K562 (cell line): ENCODE measurements around the gene TINAGL1. TPM values are rescaled to one million over a fixed set of nuclear protein-coding genes. Genes with fewer than 3 reads are reported as not detected.

ENCODE experiments used
- ARID2 ChIP-seq: fragments of 450-650 bp; IDR thresholded peaks from 2 replicates; pipeline ENCODE4 v1.6.1; 2017; ENCODE audit warnings: antibody characterized with exemption, mild to moderate bottlenecking
- BCL6 ChIP-seq: fragments of 250-450 bp; sonication (Bioruptor Pico); IDR thresholded peaks from 2 replicates; pipeline ENCODE4 v1.4.0; 2020
- CBX3 ChIP-seq, 2 experiments: IDR thresholded peaks; 1 replicate in 1 of 2; 2 replicates in 1 of 2; pipeline ENCODE4 v1.6.1; 2012; ENCODE audit warnings: inconsistent platforms in 2 of 2, low read length in 2 of 2, borderline replicate concordance in 1 of 2, control low read depth in 1 of 2
- CEBPG ChIP-seq, 3 experiments: fragments of 200-800 bp in 1 of 3; sonication (Bioruptor generic) in 1 of 3; sonication (generic) in 1 of 3; formaldehyde crosslinking in 1 of 3; IDR thresholded peaks in 2 of 3; conservative IDR thresholded peaks in 1 of 3; 2 replicates each; pipeline versions ENCODE4 v1.6.1 to v1.8.0; 2016 to 2022; ENCODE audit warnings: missing compliant biosample characterization in 2 of 3, missing genetic modification characterization in 2 of 3, mild to moderate bottlenecking in 1 of 3, missing genetic modification reagents in 1 of 3
- ELF2 ChIP-seq: fragments of 250-450 bp; sonication (Bioruptor Pico); IDR thresholded peaks from 2 replicates; pipeline ENCODE4 v1.5.0; 2021; ENCODE audit warnings: mild to moderate bottlenecking
- ELF4 ChIP-seq: fragments of 450-650 bp; formaldehyde crosslinking; IDR thresholded peaks from 2 replicates; pipeline ENCODE4 v1.4.0; 2022; ENCODE audit warnings: missing genetic modification characterization
- ETV1 ChIP-seq: fragments of 450-650 bp; conservative IDR thresholded peaks from 2 replicates; pipeline ENCODE4 v1.6.1; 2016; ENCODE audit warnings: missing genetic modification characterization, control low read depth, low read depth, missing compliant biosample characterization
- FOSL1 ChIP-seq: fragments of 200-800 bp; sonication (Bioruptor generic); conservative IDR thresholded peaks from 2 replicates; pipeline ENCODE4 v1.6.1; 2016; ENCODE audit warnings: missing genetic modification characterization, missing compliant biosample characterization
- MAFK ChIP-seq: IDR thresholded peaks from 2 replicates; pipeline ENCODE4 v1.6.1; 2011; ENCODE audit warnings: low read length, improper control_type of control experiment
- MEF2D ChIP-seq: conservative IDR thresholded peaks from 2 replicates; pipeline ENCODE4 v1.6.1; 2016; ENCODE audit warnings: low read depth, missing genetic modification characterization, missing compliant biosample characterization
- SIN3B ChIP-seq: fragments of 450-650 bp; IDR thresholded peaks from 2 replicates; pipeline ENCODE4 v1.6.1; 2017; ENCODE audit warnings: low read depth, mild to moderate bottlenecking, moderate library complexity
- SMAD4 ChIP-seq: fragments of 250-450 bp; sonication (Bioruptor Pico); conservative IDR thresholded peaks from 2 replicates; pipeline ENCODE4 v1.8.0; 2021; ENCODE audit warnings: inconsistent platforms, mild to moderate bottlenecking, moderate library complexity
- SREBF2 ChIP-seq: sonication (generic); formaldehyde crosslinking; IDR thresholded peaks from 2 replicates; pipeline ENCODE4 v1.4.0; 2020; ENCODE audit warnings: mild to moderate bottlenecking, missing genetic modification reagents
- STAG1 ChIP-seq: sonication (generic); formaldehyde crosslinking; IDR thresholded peaks from 2 replicates; pipeline ENCODE4 v1.5.0; 2020; ENCODE audit warnings: missing genetic modification reagents, borderline replicate concordance
- STAT5B ChIP-seq: fragments of 250-450 bp; sonication (Bioruptor Pico); IDR thresholded peaks from 2 replicates; pipeline ENCODE4 v1.8.0; 2021; ENCODE audit warnings: mild to moderate bottlenecking, inconsistent platforms
- TEAD1 ChIP-seq, 2 experiments: fragments of 450-650 bp in 1 of 2; sonication (generic) in 1 of 2; formaldehyde crosslinking; IDR thresholded peaks; 2 replicates each; pipeline versions ENCODE4 v1.4.0 to v1.8.0; 2020 to 2022; ENCODE audit warnings: mild to moderate bottlenecking in 2 of 2, missing genetic modification reagents in 1 of 2
- XRCC4 ChIP-seq: IDR thresholded peaks from one replicate; pipeline ENCODE4 v1.6.1; 2011; ENCODE audit not compliant: insufficient read depth, insufficient read length; ENCODE audit errors: extremely low read depth
- ZFP30 ChIP-seq: fragments of 250-450 bp; sonication (Bioruptor Pico); IDR thresholded peaks from 2 replicates; pipeline ENCODE4 v1.8.0; 2022; ENCODE audit warnings: moderate library complexity, mild to moderate bottlenecking, inconsistent platforms, borderline replicate concordance
- ZNF175 ChIP-seq: fragments of 200-800 bp; sonication (Bioruptor generic); IDR thresholded peaks from 2 replicates; pipeline ENCODE4 v1.6.1; 2016; ENCODE audit warnings: low read depth, mild to moderate bottlenecking, missing genetic modification characterization, missing compliant biosample characterization
- ZNF224 ChIP-seq: sonication (generic); formaldehyde crosslinking; IDR thresholded peaks from 2 replicates; pipeline ENCODE4 v1.8.0; 2022; ENCODE audit warnings: mild to moderate bottlenecking, missing genetic modification reagents
- ZNF589 ChIP-seq: fragments of 200-800 bp; sonication (Bioruptor generic); IDR thresholded peaks from 2 replicates; pipeline ENCODE4 v1.6.1; 2016; ENCODE audit warnings: low read depth, missing genetic modification characterization, missing compliant biosample characterization
- ZNF717 ChIP-seq: fragments of 250-450 bp; sonication (Bioruptor Pico); IDR thresholded peaks from 2 replicates; pipeline ENCODE4 v1.5.0; 2021
- polyA plus RNA-seq, 8 experiments: library from polyadenylated mRNA; depleted of rRNA in 4 of 8; stranded (reverse) in 5 of 8; unstranded in 3 of 8; fragments of >200 nt; fragmentation: Nextera tagmentation in 2 of 8; fragmentation: Illumina TruSeq in 1 of 8; extraction: Ambion mirVana in 2 of 8; extraction: Trizol in 1 of 8; gene quantifications; 2 replicates each; pipeline versions ENCODE4 v1.2.1 to v1.2.3, GENCODE V29; 2011 to 2014; ENCODE audit warnings: inconsistent platforms in 1 of 8, missing spikeins in 1 of 8
- total RNA-seq, 7 experiments: library from RNA; depleted of rRNA in 6 of 7; stranded (reverse); fragments of >200 nt in 6 of 7; fragmentation: Illumina TruSeq in 2 of 7; extraction: Trizol in 2 of 7; gene quantifications; 2 replicates each; pipeline versions ENCODE4 v1.2.1 to v1.2.3, GENCODE V29; 2011 to 2021; ENCODE audit warnings: low replicate concordance in 1 of 7
- TF ChIP-seq, protein P1 (sequence below): fragments of 450-650 bp; IDR thresholded peaks from 2 replicates; pipeline ENCODE4 v1.6.1; 2016
- TF ChIP-seq, protein P2 (sequence below), 3 experiments: IDR thresholded peaks in 2 of 3; conservative IDR thresholded peaks in 1 of 3; 2 replicates each; pipeline ENCODE4 v1.5.1; 2011 to 2012; ENCODE audit warnings: low read length in 3 of 3, mild to moderate bottlenecking in 3 of 3, control low read depth in 2 of 3, improper control_type of control experiment in 1 of 3, inconsistent platforms in 1 of 3, low read depth in 1 of 3, mixed read lengths in 1 of 3, moderate library complexity in 1 of 3; ENCODE audit not compliant: insufficient read depth in 2 of 3

The TINAGL1 gene
- total and polyA plus RNA-seq, 9 of the 15 experiments (the other 6 are each of a cell fraction or from before 2014, with no cell fraction given): 0.04 to 1.2 (median 0.07) TPM; not detected in 4

DNA sequence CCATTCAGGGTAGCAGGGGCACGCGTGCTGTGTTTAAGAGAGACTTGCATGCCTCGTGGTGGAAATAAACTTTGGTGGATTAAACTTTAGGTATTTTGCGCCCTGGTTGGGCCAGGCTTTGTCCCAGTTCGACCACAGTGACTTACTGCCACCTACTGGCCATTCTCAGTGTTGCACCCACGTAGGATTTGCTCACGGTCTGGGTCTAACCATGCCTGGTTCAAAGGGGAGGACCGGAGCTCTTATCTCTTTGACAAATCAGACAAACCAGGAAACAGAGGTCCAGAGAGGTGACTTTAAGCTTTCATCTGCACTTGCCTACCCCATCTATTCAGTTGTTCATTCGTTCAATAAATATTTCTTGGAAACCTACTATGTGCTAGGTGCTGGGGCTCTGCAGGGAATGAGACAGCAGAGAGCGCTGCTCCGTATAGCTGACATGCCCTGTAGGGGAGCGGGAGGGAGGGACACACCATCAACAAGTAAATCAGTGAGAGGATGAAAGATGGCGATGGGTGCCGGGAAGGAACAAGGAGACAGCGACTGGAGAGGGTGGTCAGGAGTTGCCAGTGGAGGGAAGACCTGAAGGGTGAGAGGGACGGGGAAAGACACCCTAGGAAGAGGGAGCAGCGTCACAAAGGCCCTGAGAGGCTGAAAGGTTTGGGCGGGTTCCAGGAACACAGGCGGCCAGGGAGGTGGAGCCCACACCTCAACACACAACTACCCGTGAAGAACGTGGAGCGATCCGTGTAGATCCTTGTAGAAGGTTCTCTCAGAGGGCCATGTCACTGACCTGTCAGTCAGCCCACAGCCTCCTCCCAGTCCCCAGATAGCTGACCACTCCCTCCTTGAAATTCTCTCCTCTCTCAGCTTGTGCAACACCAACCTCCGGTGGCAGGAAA lies 27.2 kb upstream of the TINAGL1 start (continued):
- no peak for TF ChIP-seq ZFP30 (CRISPR knock-in tag)
- no peak for TF ChIP-seq ZNF175 (CRISPR knock-in tag)
- TF ChIP-seq MEF2D (tag): 0 out of 2 replicates have a peak, but pooled peaks have one; percentile 13
- TF ChIP-seq FOSL1 (tag): peak; percentile 7; the same call in 1 of the 2 replicates
- TF ChIP-seq SREBF2 (CRISPR knock-in tag): 0 out of 2 replicates have a peak, but pooled peaks have one; percentile 30
- TF ChIP-seq TEAD1 (CRISPR knock-in tag; IDR thresholded peaks at IDR 0.05): 0 out of 4 replicates have a peak, but pooled peaks have one; percentile 21 to 59
- peak; percentile 22; the same call in 1 of the 2 replicates for TF ChIP-seq MAFK
- peak; percentile 71; the same call in 1 of the 2 replicates for TF ChIP-seq ELF4
- 0 out of 2 replicates have a peak, but pooled peaks have one; percentile 52 for TF ChIP-seq ETV1 (tag)
- TF ChIP-seq ZNF717: no peak
- 0 out of 2 replicates have a peak, but pooled peaks have one; percentile 12 for TF ChIP-seq ELF2 (CRISPR knock-in tag)
- 0 out of 3 replicates have a peak, but pooled peaks of 1 of the 2 experiments have one; percentile 38 for TF ChIP-seq CBX3 (IDR thresholded peaks at IDR 0.05; ENCODE audit: borderline replicate concordance in 1 of 2, low read length in 2 of 2)
- TF ChIP-seq ZNF224 (CRISPR knock-in tag): no peak
- no peak for TF ChIP-seq ARID2
- TF ChIP-seq, protein P1, sequence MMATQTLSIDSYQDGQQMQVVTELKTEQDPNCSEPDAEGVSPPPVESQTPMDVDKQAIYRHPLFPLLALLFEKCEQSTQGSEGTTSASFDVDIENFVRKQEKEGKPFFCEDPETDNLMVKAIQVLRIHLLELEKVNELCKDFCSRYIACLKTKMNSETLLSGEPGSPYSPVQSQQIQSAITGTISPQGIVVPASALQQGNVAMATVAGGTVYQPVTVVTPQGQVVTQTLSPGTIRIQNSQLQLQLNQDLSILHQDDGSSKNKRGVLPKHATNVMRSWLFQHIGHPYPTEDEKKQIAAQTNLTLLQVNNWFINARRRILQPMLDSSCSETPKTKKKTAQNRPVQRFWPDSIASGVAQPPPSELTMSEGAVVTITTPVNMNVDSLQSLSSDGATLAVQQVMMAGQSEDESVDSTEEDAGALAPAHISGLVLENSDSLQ: peak; percentile 94
- TF ChIP-seq STAG1: peak; percentile 52; the same call in 1 of the 2 replicates
- TF ChIP-seq XRCC4: no peak
- no peak for TF ChIP-seq STAT5B (CRISPR knock-in tag)
- peak; percentile 55 for TF ChIP-seq SMAD4
- TF ChIP-seq, protein P2, sequence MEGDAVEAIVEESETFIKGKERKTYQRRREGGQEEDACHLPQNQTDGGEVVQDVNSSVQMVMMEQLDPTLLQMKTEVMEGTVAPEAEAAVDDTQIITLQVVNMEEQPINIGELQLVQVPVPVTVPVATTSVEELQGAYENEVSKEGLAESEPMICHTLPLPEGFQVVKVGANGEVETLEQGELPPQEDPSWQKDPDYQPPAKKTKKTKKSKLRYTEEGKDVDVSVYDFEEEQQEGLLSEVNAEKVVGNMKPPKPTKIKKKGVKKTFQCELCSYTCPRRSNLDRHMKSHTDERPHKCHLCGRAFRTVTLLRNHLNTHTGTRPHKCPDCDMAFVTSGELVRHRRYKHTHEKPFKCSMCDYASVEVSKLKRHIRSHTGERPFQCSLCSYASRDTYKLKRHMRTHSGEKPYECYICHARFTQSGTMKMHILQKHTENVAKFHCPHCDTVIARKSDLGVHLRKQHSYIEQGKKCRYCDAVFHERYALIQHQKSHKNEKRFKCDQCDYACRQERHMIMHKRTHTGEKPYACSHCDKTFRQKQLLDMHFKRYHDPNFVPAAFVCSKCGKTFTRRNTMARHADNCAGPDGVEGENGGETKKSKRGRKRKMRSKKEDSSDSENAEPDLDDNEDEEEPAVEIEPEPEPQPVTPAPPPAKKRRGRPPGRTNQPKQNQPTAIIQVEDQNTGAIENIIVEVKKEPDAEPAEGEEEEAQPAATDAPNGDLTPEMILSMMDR (IDR thresholded peaks at IDR 0.05 in 2 of 3, conservative IDR thresholded peaks at IDR 0.05 in 1 of 3; ENCODE audit: insufficient read depth in 2 of 3, low read depth in 1 of 3, low read length in 3 of 3): peak; percentile 89 to 99 (median 98)
- no peak for TF ChIP-seq CEBPG (CRISPR knock-in tag; IDR thresholded peaks at IDR 0.05)
- TF ChIP-seq CEBPG (tag; conservative IDR thresholded peaks at IDR 0.05 in 1 of 2, IDR thresholded peaks at IDR 0.05 in 1 of 2): peak; percentile 73 to 74
- TF ChIP-seq SIN3B: 0 out of 2 replicates have a peak, but pooled peaks have one; percentile 8
- TF ChIP-seq BCL6 (CRISPR knock-in tag): no peak
- 0 out of 2 replicates have a peak, but pooled peaks have one; percentile 26 for TF ChIP-seq ZNF589 (CRISPR knock-in tag)
